MM.1S (cell line): ENCODE measurements around the gene PREX1.

Experiments
- DNase-seq: peaks from one replicate; pipeline ENCODE4 v3.0.0-alpha.2; 2015
- H2AFZ ChIP-seq: fragments of 300-600 bp; sonication (generic); 2 replicates; pipeline ENCODE4 v1.6.0; 2016; ENCODE audit warnings: antibody characterized with exemption, low read length
- H3F3A ChIP-seq: fragments of 300-600 bp; sonication (generic); 2 replicates; pipeline ENCODE4 v1.6.1; 2016; ENCODE audit warnings: mild to moderate bottlenecking, antibody characterized with exemption, low read length, moderate library complexity, mixed read lengths; ENCODE audit not compliant: insufficient read depth
- H3K27ac ChIP-seq: fragments of 300-600 bp; sonication (generic); 2 replicates; pipeline ENCODE4 v1.5.1; 2016; ENCODE audit warnings: mild to moderate bottlenecking, low read length
- H3K27me3 ChIP-seq: fragments of 300-600 bp; sonication (generic); replicated peaks from 2 replicates; pipeline ENCODE4 v1.6.0; 2016; ENCODE audit warnings: low read length; ENCODE audit not compliant: insufficient read depth
- H3K36me3 ChIP-seq: fragments of 300-600 bp; sonication (generic); replicated peaks from 2 replicates; pipeline ENCODE4 v1.6.1; 2016; ENCODE audit warnings: mild to moderate bottlenecking, low read length, mixed read lengths; ENCODE audit not compliant: insufficient read depth
- H3K4me1 ChIP-seq: fragments of 300-600 bp; sonication (generic); 2 replicates; pipeline ENCODE4 v1.6.1; 2016; ENCODE audit warnings: low read length, mixed read lengths
- H3K4me2 ChIP-seq: fragments of 300-600 bp; sonication (generic); 2 replicates; pipeline ENCODE4 v1.6.0; 2016; ENCODE audit warnings: low read depth, low read length
- H3K4me3 ChIP-seq: fragments of 300-600 bp; sonication (generic); 2 replicates; pipeline ENCODE4 v1.5.1; 2016; ENCODE audit warnings: low read length, mixed read lengths
- H3K79me2 ChIP-seq: fragments of 300-600 bp; sonication (generic); 2 replicates; pipeline ENCODE4 v1.6.1; 2016; ENCODE audit warnings: mixed run types, low read length, mixed read lengths
- H3K9ac ChIP-seq: fragments of 300-600 bp; sonication (generic); 2 replicates; pipeline ENCODE4 v1.6.1; 2016; ENCODE audit warnings: low read length, mixed read lengths
- H3K9me2 ChIP-seq: fragments of 300-600 bp; sonication (generic); replicated peaks from 2 replicates; pipeline ENCODE4 v1.6.1; 2016; ENCODE audit warnings: mild to moderate bottlenecking, low read length, mixed read lengths; ENCODE audit not compliant: insufficient read depth
- H3K9me3 ChIP-seq: fragments of 300-600 bp; sonication (generic); replicated peaks from 2 replicates; pipeline ENCODE4 v1.6.1; 2016; ENCODE audit warnings: mild to moderate bottlenecking, low read length, mixed read lengths; ENCODE audit not compliant: insufficient read depth
- H4K20me1 ChIP-seq: fragments of 300-600 bp; sonication (generic); 2 replicates; pipeline ENCODE4 v1.6.1; 2016; ENCODE audit warnings: mild to moderate bottlenecking, low read length, moderate library complexity, mixed read lengths; ENCODE audit not compliant: insufficient read depth
- CTCF ChIP-seq: fragments of 300-600 bp; sonication (generic); IDR thresholded peaks from 2 replicates; pipeline ENCODE4 v1.5.1; 2016; ENCODE audit warnings: antibody characterized with exemption, low read length, mixed read lengths
- EZH2 ChIP-seq: fragments of 300-600 bp; sonication (generic); optimal IDR thresholded peaks from 2 replicates; pipeline ENCODE3; 2017; ENCODE audit warnings: low read depth, mild to moderate bottlenecking, antibody characterized with exemption, low read length, mixed read lengths
- EZH2phosphoT487 ChIP-seq: fragments of 300-600 bp; sonication (generic); IDR thresholded peaks from 2 replicates; pipeline ENCODE4 v1.6.1; 2018; ENCODE audit warnings: antibody characterized with exemption, low read length

PREX1 gene

GRCh38 chr20:48645666-48646065 is 182.1 kb downstream of the PREX1 start:
- H3K9me3 ChIP-seq: no peaks in the 10 kb centered on the region
- TF ChIP-seq EZH2 (no peak), EZH2phosphoT487 (no peak), CTCF (no peak)
- no peaks in the 10 kb centered on the region for H3F3A ChIP-seq
- H3K27me3 ChIP-seq: no peaks in the 10 kb centered on the region
- DNase-seq: no peak
- H3K9ac ChIP-seq: no peak overlapping the region
- H3K79me2 ChIP-seq: no peaks in the 10 kb centered on the region
- H3K4me1 ChIP-seq: no peaks in the 10 kb centered on the region
- H3K9me2 ChIP-seq: no peaks in the 10 kb centered on the region
- no peak overlapping the region for H2AFZ ChIP-seq
- no peak overlapping the region for H3K4me2 ChIP-seq
- no peak overlapping the region for H3K27ac ChIP-seq
- no peaks in the 10 kb centered on the region for H3K36me3 ChIP-seq
- no peaks in the 10 kb centered on the region for H4K20me1 ChIP-seq
- H3K4me3 ChIP-seq: no peak overlapping the region

- no peak overlapping the region for H3K4me2 ChIP-seq
- no peak overlapping the region for H2AFZ ChIP-seq
- H3K9me2 ChIP-seq: no peaks in the 10 kb centered on the region
- no peaks in the 10 kb centered on the region for H3K27me3 ChIP-seq
- H3F3A ChIP-seq: no peaks in the 10 kb centered on the region
- no peaks in the 10 kb centered on the region for H3K4me1 ChIP-seq
- H4K20me1 ChIP-seq: no peaks in the 10 kb centered on the region
- H3K36me3 ChIP-seq: no peaks in the 10 kb centered on the region
- no peaks in the 10 kb centered on the region for H3K9me3 ChIP-seq
- no peak for DNase-seq
- H3K9ac ChIP-seq: no peak overlapping the region
- H3K79me2 ChIP-seq: no peaks in the 10 kb centered on the region
- H3K27ac ChIP-seq: no peak overlapping the region
- no peak overlapping the region for H3K4me3 ChIP-seq
- no peak for TF ChIP-seq CTCF
- TF ChIP-seq EZH2: no peak
- no peak for TF ChIP-seq EZH2phosphoT487
These were observed 183.4 kb downstream of the PREX1 start for GRCh38 chr20:48644286-48644828.

- no peaks in the 10 kb centered on the region for H3K27me3 ChIP-seq
- no peaks in the 10 kb centered on the region for H3K4me1 ChIP-seq
- no peak for TF ChIP-seq EZH2phosphoT487
- TF ChIP-seq CTCF: no peak
- TF ChIP-seq EZH2: no peak
- DNase-seq: no peak
- no peaks in the 10 kb centered on the region for H3K36me3 ChIP-seq
- no peak overlapping the region for H3K4me2 ChIP-seq
- no peak overlapping the region for H3K4me3 ChIP-seq
- H3F3A ChIP-seq: no peaks in the 10 kb centered on the region
- H4K20me1 ChIP-seq: no peaks in the 10 kb centered on the region
- no peaks in the 10 kb centered on the region for H3K9me3 ChIP-seq
- no peak overlapping the region for H2AFZ ChIP-seq
- H3K79me2 ChIP-seq: no peaks in the 10 kb centered on the region
- no peaks in the 10 kb centered on the region for H3K9me2 ChIP-seq
- H3K27ac ChIP-seq: no peak overlapping the region
- no peak overlapping the region for H3K9ac ChIP-seq
These were observed 185.5 kb downstream of the PREX1 start for GRCh38 chr20:48642105-48642880.
